ENCODE results near the gene MTIF3.

The MTIF3 gene

GRCh38 chr13:27427641-27428040 is 22.7 kb downstream of the MTIF3 start:
- Histone ChIP-seq H3K27ac (ENCODE audit: insufficient read depth in 1 of 2, low read depth in 1 of 2, low read length in 2 of 2, poor library complexity in 1 of 2, severe bottlenecking in 2 of 2) (peak overlapping the region; percentile 26 to 85), H3K27me3 (replicated peaks in 2 of 5; ENCODE audit: control insufficient read depth in 4 of 5, insufficient read depth in 5 of 5, low read length in 4 of 5) (no peaks in the 10 kb centered on the region), H3K36me3 (ENCODE audit: control insufficient read depth in 4 of 4, insufficient read depth in 4 of 4, low read length in 3 of 4) (peaks cover 19 to 52% (median 39%) of the 10 kb centered on the region in 4 experiments), H3K4me3 (ENCODE audit: control insufficient read depth in 1 of 7, extremely low read depth in 1 of 7, insufficient read depth in 4 of 7, low read depth in 2 of 7, low read length in 6 of 7) (peak overlapping the region in 4 of 7 experiments; percentile 75 to 93 (median 80)), H3K4me1 (ENCODE audit: control extremely low read depth in 1 of 4, control insufficient read depth in 4 of 4, insufficient read depth in 4 of 4, low read length in 3 of 4) (peaks cover 32 to 59% (median 46%) of the 10 kb centered on the region in 4 experiments), H3K9me3 (ENCODE audit: control extremely low read depth in 1 of 5, control insufficient read depth in 4 of 5, insufficient read depth in 2 of 5, low read depth in 1 of 5, low read length in 4 of 5) (no peaks in the 10 kb centered on the region)
- POLR2A ChIA-PET, result interaction anchor here (0.7 kb wide), 1 partner anchor 9 kb away, joined by 3 read pairs; no protein-coding TSS in a partner anchor
- WGBS (ENCODE audit: insufficient coverage), result no CpG with 5 or more reads among the region's 2 CpGs
- CTCF ChIA-PET, result interaction anchor here (0.6 to 5.8 kb wide), 8 partner anchors 12 to 399 kb away, joined by 3 to 56 read pairs (median 10); partner anchors contain the start of gene MTIF3
- DNase-seq, result no peak

- H3K9me3 ChIP-seq (ENCODE audit: control extremely low read depth in 1 of 5, control insufficient read depth in 4 of 5, insufficient read depth in 2 of 5, low read depth in 1 of 5, low read length in 4 of 5), result no peaks in the 10 kb centered on the region
- WGBS (ENCODE audit: insufficient coverage), result 3% methylated on average over 14 of the region's 17 CpGs
- CTCF ChIA-PET, result interaction anchor here (0.6 to 5.8 kb wide), 13 partner anchors 9 to 141 kb away, joined by 3 to 56 read pairs (median 5); partner anchors contain the start of gene MTIF3
- H3K36me3 ChIP-seq (ENCODE audit: control insufficient read depth in 4 of 4, insufficient read depth in 4 of 4, low read length in 3 of 4), result peaks cover 11 to 38% (median 25%) of the 10 kb centered on the region in 4 experiments
- peak; percentile 94 to 98 (median 97) for DNase-seq
- peaks cover 32 to 59% (median 46%) of the 10 kb centered on the region in 4 experiments for H3K4me1 ChIP-seq (ENCODE audit: control extremely low read depth in 1 of 4, control insufficient read depth in 4 of 4, insufficient read depth in 4 of 4, low read length in 3 of 4)
- H3K27me3 ChIP-seq (replicated peaks in 2 of 5; ENCODE audit: control insufficient read depth in 4 of 5, insufficient read depth in 5 of 5, low read length in 4 of 5), result no peaks in the 10 kb centered on the region
- POLR2A ChIA-PET, result interaction anchor here (0.6 to 4.0 kb wide), 4 partner anchors 16 to 432 kb away, joined by 3 to 29 read pairs (median 6); partner anchors contain the start of gene MTIF3
- peak overlapping the region; percentile 77 to 85 for H3K27ac ChIP-seq (ENCODE audit: insufficient read depth in 1 of 2, low read depth in 1 of 2, low read length in 2 of 2, poor library complexity in 1 of 2, severe bottlenecking in 2 of 2)
- H3K4me3 ChIP-seq (ENCODE audit: control insufficient read depth in 1 of 7, extremely low read depth in 1 of 7, insufficient read depth in 4 of 7, low read depth in 2 of 7, low read length in 6 of 7), result peak overlapping the region in 6 of 7 experiments; percentile 71 to 93 (median 78)
Measured at GRCh38 chr13:27425918-27426630, 24.3 kb downstream of the MTIF3 start.

- Histone ChIP-seq H3K4me1 (ENCODE audit: control extremely low read depth in 1 of 4, control insufficient read depth in 4 of 4, insufficient read depth in 4 of 4, low read length in 3 of 4) (peaks cover 32 to 59% (median 46%) of the 10 kb centered on the region in 4 experiments), H3K27me3 (replicated peaks in 2 of 5; ENCODE audit: control insufficient read depth in 4 of 5, insufficient read depth in 5 of 5, low read length in 4 of 5) (no peaks in the 10 kb centered on the region), H3K36me3 (ENCODE audit: control insufficient read depth in 4 of 4, insufficient read depth in 4 of 4, low read length in 3 of 4) (peaks cover 8 to 31% (median 21%) of the 10 kb centered on the region in 4 experiments), H3K27ac (ENCODE audit: insufficient read depth in 1 of 2, low read depth in 1 of 2, low read length in 2 of 2, poor library complexity in 1 of 2, severe bottlenecking in 2 of 2) (peak overlapping the region; percentile 77 to 85), H3K9me3 (ENCODE audit: control extremely low read depth in 1 of 5, control insufficient read depth in 4 of 5, insufficient read depth in 2 of 5, low read depth in 1 of 5, low read length in 4 of 5) (no peaks in the 10 kb centered on the region), H3K4me3 (ENCODE audit: control insufficient read depth in 1 of 7, extremely low read depth in 1 of 7, insufficient read depth in 4 of 7, low read depth in 2 of 7, low read length in 6 of 7) (peak overlapping the region; percentile 33 to 93 (median 75))
- ChIA-PET POLR2A (interaction anchor here (1.0 to 4.0 kb wide), 3 partner anchors 17 to 63 kb away, joined by 3 to 29 read pairs (median 7); partner anchors contain the start of gene MTIF3), CTCF (interaction anchor here (1.2 to 5.8 kb wide), 11 partner anchors 10 to 72 kb away, joined by 3 to 56 read pairs (median 6); partner anchors contain the start of gene MTIF3)
- WGBS (ENCODE audit: insufficient coverage), result 18% methylated on average over 13 of the region's 13 CpGs
- peak in 2 of 3 donors; percentile 29 to 52 for DNase-seq
Measured at GRCh38 chr13:27425158-27425917, 25.0 kb downstream of the MTIF3 start.

- Histone ChIP-seq H3K4me3 (ENCODE audit: control insufficient read depth in 1 of 7, extremely low read depth in 1 of 7, insufficient read depth in 4 of 7, low read depth in 2 of 7, low read length in 6 of 7) (peak within 1 kb of the TSS; percentile 33 to 93 (median 80)), H3K36me3 (ENCODE audit: control insufficient read depth in 4 of 4, insufficient read depth in 4 of 4, low read length in 3 of 4) (peaks cover 5 to 26% (median 16%) of the 10 kb centered on the region in 4 experiments), H3K27ac (ENCODE audit: insufficient read depth in 1 of 2, low read depth in 1 of 2, low read length in 2 of 2, poor library complexity in 1 of 2, severe bottlenecking in 2 of 2) (peak within 1 kb of the TSS; percentile 77 to 85), H3K9me3 (ENCODE audit: control extremely low read depth in 1 of 5, control insufficient read depth in 4 of 5, insufficient read depth in 2 of 5, low read depth in 1 of 5, low read length in 4 of 5) (no peaks in the 10 kb centered on the region), H3K4me1 (ENCODE audit: control extremely low read depth in 1 of 4, control insufficient read depth in 4 of 4, insufficient read depth in 4 of 4, low read length in 3 of 4) (peaks cover 32 to 58% (median 46%) of the 10 kb centered on the region in 4 experiments), H3K27me3 (replicated peaks in 2 of 5; ENCODE audit: control insufficient read depth in 4 of 5, insufficient read depth in 5 of 5, low read length in 4 of 5) (no peaks in the 10 kb centered on the region)
- CTCF ChIA-PET, result interaction anchor here (0.5 to 5.8 kb wide), 7 partner anchors 11 to 31 kb away, joined by 3 to 56 read pairs (median 18); partner anchors contain the start of gene MTIF3
- POLR2A ChIA-PET, result interaction anchor here (0.5 to 4.0 kb wide), 5 partner anchors 15 to 63 kb away, joined by 3 to 29 read pairs (median 3); partner anchors contain the start of gene MTIF3
- DNase-seq, result peak; percentile 84 to 92 (median 90)
- under 1% methylated on average over 35 of the region's 85 CpGs for WGBS (ENCODE audit: insufficient coverage)
Measured at GRCh38 chr13:27424246-27425157, 25.9 kb downstream of the MTIF3 start, which contains the start of gene GTF3A. TSS of gene GTF3A (plus strand) at chr13:27424619.

GRCh38 chr13:27423333-27423732 is 27.0 kb downstream of the MTIF3 start:
- ChIA-PET CTCF (interaction anchor here (3.3 to 5.8 kb wide), 2 partner anchors 17 to 27 kb away, joined by 18 to 56 read pairs; partner anchors contain the start of gene MTIF3), POLR2A (interaction anchor here (4.0 kb wide), 1 partner anchor 27 kb away, joined by 29 read pairs; the partner anchor contains the start of gene MTIF3)
- no peak overlapping the region for H3K4me3 ChIP-seq (ENCODE audit: control insufficient read depth in 1 of 7, extremely low read depth in 1 of 7, insufficient read depth in 4 of 7, low read depth in 2 of 7, low read length in 6 of 7)
- peaks cover 28 to 47% (median 41%) of the 10 kb centered on the region in 4 experiments for H3K4me1 ChIP-seq (ENCODE audit: control extremely low read depth in 1 of 4, control insufficient read depth in 4 of 4, insufficient read depth in 4 of 4, low read length in 3 of 4)
- no peak overlapping the region for H3K27ac ChIP-seq (ENCODE audit: insufficient read depth in 1 of 2, low read depth in 1 of 2, low read length in 2 of 2, poor library complexity in 1 of 2, severe bottlenecking in 2 of 2)
- no peak for DNase-seq
- no peaks in the 10 kb centered on the region for H3K27me3 ChIP-seq (replicated peaks in 2 of 5; ENCODE audit: control insufficient read depth in 4 of 5, insufficient read depth in 5 of 5, low read length in 4 of 5)
- H3K9me3 ChIP-seq (ENCODE audit: control extremely low read depth in 1 of 5, control insufficient read depth in 4 of 5, insufficient read depth in 2 of 5, low read depth in 1 of 5, low read length in 4 of 5), result no peaks in the 10 kb centered on the region
- peaks cover under 1 to 15% (median 7%) of the 10 kb centered on the region in 4 experiments for H3K36me3 ChIP-seq (ENCODE audit: control insufficient read depth in 4 of 4, insufficient read depth in 4 of 4, low read length in 3 of 4)
- 94% methylated on average over 7 of the region's 7 CpGs for WGBS (ENCODE audit: insufficient coverage)

Data from common myeloid progenitor, CD34-positive (primary cell).